K562 (cell line): ENCODE measurements around the gene DCAKD. TPM values are rescaled to one million over a fixed set of nuclear protein-coding genes. Genes with fewer than 3 reads are reported as not detected.
A peak's percentile ranks its signal among the peaks of the same experiment; 100 is the strongest.

Experiments
- CBX2 ChIP-seq: fragments of 200-600 bp; sonication (generic); IDR thresholded peaks from one replicate; pipeline ENCODE4 v1.6.1; 2012; ENCODE audit warnings: mild to moderate bottlenecking, low read length, inconsistent platforms; ENCODE audit not compliant: insufficient read depth, poor library complexity, severe bottlenecking
- DIDO1 ChIP-seq: fragments of 450-650 bp; IDR thresholded peaks from 2 replicates; pipeline ENCODE4 v1.6.1; 2016; ENCODE audit warnings: low read depth, missing biosample characterization, missing genetic modification characterization
- ETS2 ChIP-seq: IDR thresholded peaks from 2 replicates; pipeline ENCODE4 v1.6.1; 2016; ENCODE audit warnings: borderline replicate concordance, missing genetic modification characterization, mild to moderate bottlenecking, moderate library complexity, missing compliant biosample characterization; ENCODE audit not compliant: poor library complexity, severe bottlenecking
- ETV1 ChIP-seq: fragments of 450-650 bp; conservative IDR thresholded peaks from 2 replicates; pipeline ENCODE4 v1.6.1; 2016; ENCODE audit warnings: missing genetic modification characterization, control low read depth, low read depth, missing compliant biosample characterization
- ETV5 ChIP-seq: sonication (generic); formaldehyde crosslinking; IDR thresholded peaks from 2 replicates; pipeline ENCODE4 v1.4.0; 2020; ENCODE audit warnings: low read depth, mild to moderate bottlenecking, missing genetic modification reagents
- HDAC2 ChIP-seq: fragments of 450-650 bp; IDR thresholded peaks from 2 replicates; pipeline ENCODE4 v1.6.1; 2016; ENCODE audit warnings: mild to moderate bottlenecking
- HSF4 ChIP-seq: fragments of 250-450 bp; sonication (Bioruptor Pico); IDR thresholded peaks from 2 replicates; pipeline ENCODE4 v2.1.2; 2022; ENCODE audit warnings: mild to moderate bottlenecking, moderate library complexity, borderline replicate concordance
- NCOA2 ChIP-seq, 2 experiments: fragments of 450-650 bp; IDR thresholded peaks; 2 replicates each; pipeline ENCODE4 v1.6.1; 2018; ENCODE audit warnings: mild to moderate bottlenecking in 2 of 2, moderate library complexity in 1 of 2; ENCODE audit not compliant: partially characterized antibody in 2 of 2
- NFE2L1 ChIP-seq: fragments of 450-650 bp; IDR thresholded peaks from 2 replicates; pipeline ENCODE4 v1.6.1; 2016; ENCODE audit warnings: missing genetic modification characterization, low read depth, mild to moderate bottlenecking, missing compliant biosample characterization, moderate library complexity, borderline replicate concordance
- NFIC ChIP-seq: fragments of 450-650 bp; IDR thresholded peaks from 2 replicates; pipeline ENCODE4 v1.6.1; 2017; ENCODE audit warnings: mild to moderate bottlenecking, inconsistent platforms
- RAD51 ChIP-seq: fragments of 450-650 bp; IDR thresholded peaks from 2 replicates; pipeline ENCODE4 v1.7.1; 2016; ENCODE audit warnings: low read depth, mild to moderate bottlenecking, borderline replicate concordance
- RBM22 ChIP-seq: fragments of 200-400 bp; formaldehyde crosslinking; IDR thresholded peaks from 2 replicates; pipeline ENCODE4 v1.6.1; 2018; ENCODE audit warnings: low read length, low read depth; ENCODE audit not compliant: poor library complexity, severe bottlenecking
- SAFB2 ChIP-seq: fragments of 200-400 bp; formaldehyde crosslinking; IDR thresholded peaks from 2 replicates; pipeline ENCODE4 v1.6.1; 2018; ENCODE audit warnings: borderline replicate concordance, low read length, low read depth, moderate library complexity; ENCODE audit not compliant: severe bottlenecking
- SLC30A9 ChIP-seq: fragments of 250-450 bp; sonication (Bioruptor Pico); IDR thresholded peaks from 2 replicates; pipeline ENCODE4 v1.8.0; 2022; ENCODE audit warnings: mild to moderate bottlenecking, moderate library complexity
- SREBF2 ChIP-seq: sonication (generic); formaldehyde crosslinking; IDR thresholded peaks from 2 replicates; pipeline ENCODE4 v1.4.0; 2020; ENCODE audit warnings: mild to moderate bottlenecking, missing genetic modification reagents
- TBL1XR1 ChIP-seq, 2 experiments: IDR thresholded peaks; 2 replicates each; pipeline ENCODE4 v1.6.1; 2012; ENCODE audit warnings: improper control_type of control experiment in 2 of 2, low read length in 2 of 2, mild to moderate bottlenecking in 1 of 2
- TRIM24 ChIP-seq, 2 experiments: fragments of 450-650 bp; IDR thresholded peaks; 2 replicates each; pipeline ENCODE4 v1.6.1; 2016
- ZBTB34 ChIP-seq: fragments of 250-450 bp; sonication (Bioruptor Pico); IDR thresholded peaks from 2 replicates; pipeline ENCODE4 v1.8.0; 2021; ENCODE audit warnings: mild to moderate bottlenecking, moderate library complexity
- ZBTB9 ChIP-seq: fragments of 450-650 bp; formaldehyde crosslinking; IDR thresholded peaks from 2 replicates; pipeline ENCODE4 v1.4.0; 2020; ENCODE audit warnings: mild to moderate bottlenecking, moderate library complexity
- ZC3H11A ChIP-seq: IDR thresholded peaks from 2 replicates; pipeline ENCODE4 v1.6.1; 2012; ENCODE audit warnings: low read depth, low read length, improper control_type of control experiment
- ZFX ChIP-seq: sonication (generic); formaldehyde crosslinking; IDR thresholded peaks from 2 replicates; pipeline ENCODE4 v1.8.0; 2022; ENCODE audit warnings: mild to moderate bottlenecking, missing genetic modification reagents, moderate library complexity
- ZNF239 ChIP-seq: fragments of 250-450 bp; sonication (Bioruptor Pico); IDR thresholded peaks from 2 replicates; pipeline ENCODE4 v1.4.0; 2020; ENCODE audit warnings: mild to moderate bottlenecking
- ZNF586 ChIP-seq: fragments of 450-650 bp; formaldehyde crosslinking; conservative IDR thresholded peaks from 2 replicates; pipeline ENCODE4 v1.4.0; 2020; ENCODE audit warnings: mild to moderate bottlenecking, moderate library complexity
- ZNF76 ChIP-seq: fragments of 250-450 bp; sonication (Bioruptor Pico); IDR thresholded peaks from 2 replicates; pipeline ENCODE4 v1.4.0; 2020; ENCODE audit warnings: mild to moderate bottlenecking, moderate library complexity, borderline replicate concordance
- ZNF785 ChIP-seq: fragments of 250-450 bp; sonication (Bioruptor Pico); IDR thresholded peaks from 2 replicates; pipeline ENCODE4 v1.4.0; 2020; ENCODE audit warnings: mild to moderate bottlenecking
- ZZZ3 ChIP-seq: fragments of 450-650 bp; IDR thresholded peaks from 2 replicates; pipeline ENCODE4 v1.6.1; 2016; ENCODE audit warnings: antibody characterized with exemption, mild to moderate bottlenecking, moderate library complexity
- polyA plus RNA-seq, 8 experiments: library from polyadenylated mRNA; depleted of rRNA in 4 of 8; stranded (reverse) in 5 of 8; unstranded in 3 of 8; fragments of >200 nt; fragmentation: Nextera tagmentation in 2 of 8; fragmentation: Illumina TruSeq in 1 of 8; extraction: Ambion mirVana in 2 of 8; extraction: Trizol in 1 of 8; gene quantifications; 2 replicates each; pipeline versions ENCODE4 v1.2.1 to v1.2.3, GENCODE V29; 2011 to 2014; ENCODE audit warnings: inconsistent platforms in 1 of 8, missing spikeins in 1 of 8
- total RNA-seq, 7 experiments: library from RNA; depleted of rRNA in 6 of 7; stranded (reverse); fragments of >200 nt in 6 of 7; fragmentation: Illumina TruSeq in 2 of 7; extraction: Trizol in 2 of 7; gene quantifications; 2 replicates each; pipeline versions ENCODE4 v1.2.1 to v1.2.3, GENCODE V29; 2011 to 2021; ENCODE audit warnings: low replicate concordance in 1 of 7

The DCAKD gene
- total and polyA plus RNA-seq, 9 of the 15 experiments (the other 6 are each of a cell fraction or from before 2014, with no cell fraction given) = 7.9 to 35.5 (median 21.4) TPM

- TF ChIP-seq DIDO1 (tag) (0 out of 2 replicates have a peak, but pooled peaks have one; percentile 27), ETV5 (CRISPR knock-in tag) (peak; percentile 41; the same call in 1 of the 2 replicates), ZNF586 (0 out of 2 replicates have a peak, but pooled peaks have one; percentile 50), ZNF239 (peak; percentile 53), RAD51 (no peak), NFIC (no peak), NCOA2 (IDR thresholded peaks at IDR 0.05; ENCODE audit: partially characterized antibody in 2 of 2) (no peak), SREBF2 (CRISPR knock-in tag) (no peak), RBM22 (no peak), SAFB2 (no peak), NFE2L1 (tag) (no peak), HSF4 (CRISPR knock-in tag) (no peak), TRIM24 (IDR thresholded peaks at IDR 0.05) (no peak), ZFX (peak; percentile 95), TBL1XR1 (IDR thresholded peaks at IDR 0.05; ENCODE audit: low read length in 2 of 2) (0 out of 4 replicates have a peak, but pooled peaks of 1 of the 2 experiments have one; percentile 58), ETS2 (tag) (no peak), CBX2 (no peak), ZZZ3 (no peak), ZNF76 (CRISPR knock-in tag) (no peak), ZBTB34 (CRISPR knock-in tag) (no peak), SLC30A9 (no peak), HDAC2 (peak; percentile 49; the same call in 1 of the 2 replicates), ZBTB9 (CRISPR knock-in tag) (peak; percentile 49; the same call in 1 of the 2 replicates), ETV1 (tag) (no peak), ZNF785 (no peak), ZC3H11A (no peak)
Measured at GRCh38 chr17:45060797-45061605, 9.6 kb upstream of the DCAKD start, which contains the start of gene NMT1 (continued).
